ENCODE data around the gene JOSD2.

JOSD2 gene

GRCh38 chr19:50512999-50513745, 2.2 kb upstream of the JOSD2 start:
- DNase-seq (ENCODE audit: low spot score): no peak

- DNase-seq (ENCODE audit: low spot score): no peak
Observed at GRCh38 chr19:50512112-50512998, 1.4 kb upstream of the JOSD2 start.

DNA sequence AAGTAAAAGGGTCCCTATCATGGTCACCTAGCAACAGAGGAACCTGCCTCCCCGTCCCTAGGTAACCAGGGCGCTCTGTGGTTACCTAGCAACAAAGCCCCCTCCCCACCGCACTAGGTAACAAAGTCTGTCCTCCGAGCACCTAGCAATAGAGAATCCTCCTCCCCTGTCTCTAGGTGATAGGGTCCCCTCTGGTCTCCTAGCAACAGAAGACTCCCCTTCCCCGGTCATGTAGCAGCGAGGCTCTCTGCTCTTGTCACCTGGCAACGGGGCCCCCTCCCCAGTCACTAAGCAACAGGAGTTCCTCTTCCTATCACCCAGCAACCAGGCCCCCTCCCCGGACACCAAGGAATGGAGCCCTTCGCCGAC, 307 bp downstream of the JOSD2 start:
- DNase-seq (ENCODE audit: low spot score): no peak

DNA sequence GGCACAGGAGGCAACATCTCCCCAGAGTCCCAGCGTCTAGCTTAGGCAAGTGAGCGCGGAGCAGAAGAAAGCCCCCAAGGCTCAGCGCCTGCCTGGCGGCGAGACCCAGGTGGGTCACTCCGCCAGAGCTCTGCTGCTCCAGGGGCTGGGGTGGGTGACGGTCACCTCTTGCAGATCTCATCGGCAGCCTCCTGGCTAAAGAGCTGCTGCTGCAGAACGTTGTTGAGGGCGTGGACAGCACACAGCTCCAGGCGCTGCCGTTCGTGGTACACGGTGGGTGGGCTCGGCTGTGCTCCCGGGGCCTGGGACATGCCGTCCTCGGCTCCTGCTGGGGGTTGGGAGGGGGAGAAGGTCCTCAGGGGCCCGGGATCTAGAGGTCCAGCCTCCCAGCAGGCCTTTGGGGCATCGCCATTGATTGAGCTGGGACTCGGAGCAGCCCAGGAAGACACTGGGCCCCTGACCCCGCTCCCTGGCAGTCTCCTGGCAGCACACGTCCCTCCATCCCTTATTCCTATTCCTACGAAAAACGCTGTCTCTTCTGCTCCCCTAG, 795 bp downstream of the JOSD2 start:
- DNase-seq (ENCODE audit: low spot score): no peak

- no peak for DNase-seq (ENCODE audit: low spot score)
Observed at GRCh38 chr19:50509366-50509765, 1.6 kb downstream of the JOSD2 start.

GRCh38 chr19:50508843-50509190, 2.2 kb downstream of the JOSD2 start:
- DNase-seq (ENCODE audit: low spot score): no peak

GRCh38 chr19:50507376-50507775, 3.6 kb downstream of the JOSD2 start:
- no peak for DNase-seq (ENCODE audit: low spot score)

DNA sequence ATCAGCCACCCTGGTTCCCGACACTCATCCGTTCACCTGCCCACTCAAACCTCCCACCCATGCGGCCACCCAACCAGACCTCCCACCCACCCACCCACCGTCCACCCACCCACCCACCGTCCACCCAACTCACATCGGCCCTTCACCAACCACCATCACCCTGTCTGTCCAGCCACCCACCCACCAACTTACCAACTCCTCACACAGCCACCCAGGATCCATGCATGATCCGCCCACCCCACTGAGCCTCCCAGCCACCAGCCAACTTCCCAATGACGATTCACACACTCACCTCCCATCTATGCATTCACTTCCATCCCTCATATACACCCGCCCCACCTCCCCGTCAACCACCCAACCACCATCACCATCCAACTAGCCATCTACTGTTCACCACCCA, 4.3 kb downstream of the JOSD2 start:
- no peak for DNase-seq (ENCODE audit: low spot score)

- no peak for DNase-seq (ENCODE audit: low spot score)
Observed at GRCh38 chr19:50505856-50506611, 5.0 kb downstream of the JOSD2 start.

GRCh38 chr19:50501568-50502475, 9.2 kb downstream of the JOSD2 start:
- DNase-seq (ENCODE audit: low spot score): no peak

DNA sequence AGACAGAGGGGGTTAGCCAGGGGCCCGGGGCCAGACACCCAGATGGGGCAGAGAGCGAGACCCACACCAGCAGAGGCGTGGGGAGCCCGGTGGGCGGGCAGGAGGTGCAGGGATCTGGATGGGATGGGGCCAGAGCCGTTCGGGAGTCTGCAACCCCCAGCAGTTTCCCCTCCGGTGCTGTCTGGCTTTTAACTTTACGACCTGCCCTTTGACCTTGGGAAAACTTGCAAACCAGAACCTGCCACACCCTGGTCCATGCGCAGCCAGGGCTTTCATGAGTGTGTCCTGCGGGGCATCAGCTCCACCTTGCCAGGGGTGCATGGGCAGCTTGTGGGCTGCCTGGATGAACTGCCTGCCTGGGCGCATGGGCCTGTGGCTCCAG, 9.8 kb downstream of the JOSD2 start:
- DNase-seq (ENCODE audit: low spot score): no peak

- no peak for DNase-seq (ENCODE audit: low spot score)
Observed at GRCh38 chr19:50500753-50501151, 10.2 kb downstream of the JOSD2 start.

GRCh38 chr19:50500060-50500752, 10.8 kb downstream of the JOSD2 start:
- DNase-seq (ENCODE audit: low spot score): no peak

- DNase-seq (ENCODE audit: low spot score): no peak
Observed at GRCh38 chr19:50498219-50499056, 12.6 kb downstream of the JOSD2 start.

GRCh38 chr19:50497022-50497405, 14.0 kb downstream of the JOSD2 start:
- no peak for DNase-seq (ENCODE audit: low spot score)

DNA sequence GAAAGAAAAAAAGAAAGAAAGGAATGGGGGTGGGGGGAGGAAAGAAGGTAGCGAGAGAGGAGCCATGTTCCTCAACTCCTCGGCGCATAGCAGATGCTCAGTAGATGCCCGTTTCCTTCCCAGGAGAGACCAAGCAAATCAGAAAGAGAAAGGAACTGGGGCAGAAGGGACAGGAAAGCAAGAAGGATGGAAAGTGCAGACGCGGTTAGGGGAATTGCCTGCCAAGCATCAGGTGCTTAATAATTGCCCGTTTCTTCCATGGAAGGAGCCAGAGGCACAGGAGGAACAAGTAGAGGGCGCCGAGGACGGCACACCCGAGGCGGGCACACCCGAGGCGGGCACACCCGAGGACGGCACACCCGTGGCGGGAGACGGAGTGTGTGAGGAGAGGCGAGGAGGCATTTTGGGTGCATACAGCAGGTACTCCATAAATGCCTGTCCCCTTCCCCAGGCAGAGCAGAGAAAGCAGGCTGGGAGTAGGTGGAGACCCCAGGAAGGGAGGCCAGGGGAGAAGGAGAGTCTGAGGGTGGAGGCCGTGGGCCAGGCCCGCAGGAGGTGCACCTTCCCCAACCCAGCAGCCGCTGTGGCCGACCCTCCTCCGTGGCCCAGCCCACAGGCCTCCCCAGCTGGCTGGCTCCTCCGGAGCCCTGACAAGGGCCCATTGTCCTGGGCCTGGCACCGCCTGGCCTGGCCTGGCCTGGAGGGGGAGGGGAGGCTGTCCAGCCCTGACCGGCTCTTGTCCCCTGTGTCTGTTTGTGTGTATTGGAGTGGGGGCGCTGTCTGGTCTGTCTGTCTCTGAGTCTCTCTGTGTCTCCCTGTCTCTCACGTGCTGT, 14.6 kb downstream of the JOSD2 start:
- no peak for DNase-seq (ENCODE audit: low spot score)

- no peak for DNase-seq (ENCODE audit: low spot score)
Observed at GRCh38 chr19:50495020-50495531, 15.9 kb downstream of the JOSD2 start.

- DNase-seq (ENCODE audit: low spot score): no peak
Observed at GRCh38 chr19:50494186-50495019, 16.6 kb downstream of the JOSD2 start.

All from left forelimb (tissue), 1 donor.